ENCODE data around the gene GNAQ. TPM values are rescaled to one million over a fixed set of nuclear protein-coding genes. Genes with fewer than 3 reads are reported as not detected.

Gene GNAQ
- total and polyA plus RNA-seq, 4 donors = 6.8 to 19.6 (median 12.6) TPM

GRCh38 chr9:77991191-77991590, 40.4 kb downstream of the GNAQ start:
- no peak for TF ChIP-seq ZBTB33 (IDR thresholded peaks at IDR 0.05)
- no peak for TF ChIP-seq TAF1 (conservative IDR thresholded peaks at IDR 0.05)
- no peak for TF ChIP-seq YY1 (IDR thresholded peaks at IDR 0.05)
- TF ChIP-seq, protein P1, sequence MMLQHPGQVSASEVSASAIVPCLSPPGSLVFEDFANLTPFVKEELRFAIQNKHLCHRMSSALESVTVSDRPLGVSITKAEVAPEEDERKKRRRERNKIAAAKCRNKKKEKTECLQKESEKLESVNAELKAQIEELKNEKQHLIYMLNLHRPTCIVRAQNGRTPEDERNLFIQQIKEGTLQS (IDR thresholded peaks at IDR 0.05) = no peak
- TF ChIP-seq FOXA1 (IDR thresholded peaks at IDR 0.05) = no peak
- TF ChIP-seq HNF4G (IDR thresholded peaks at IDR 0.05) = no peak
- no peak for TF ChIP-seq SP1 (IDR thresholded peaks at IDR 0.05)
- no peak overlapping the region for H3K9ac ChIP-seq (ENCODE audit: low read depth in 1 of 2, low read length in 2 of 2)
- H3K9me3 ChIP-seq (ENCODE audit: control insufficient read depth in 4 of 4, low read length in 3 of 4) = no peaks in the 10 kb centered on the region
- WGBS = 78% methylated on average over 5 of the region's 5 CpGs
- DNase-seq (ENCODE audit: low spot score) = no peak
- H3K4me3 ChIP-seq (ENCODE audit: low read depth in 1 of 3, low read length in 3 of 3) = no peak overlapping the region
- no peaks in the 10 kb centered on the region for H3K27me3 ChIP-seq (ENCODE audit: control insufficient read depth in 4 of 4, insufficient read depth in 4 of 4, low read length in 3 of 4)
- H3K4me1 ChIP-seq (ENCODE audit: control insufficient read depth in 4 of 4, insufficient read depth in 4 of 4, low read length in 3 of 4) = peaks cover 5 to 32% (median 18%) of the 10 kb centered on the region in 4 donors
- peaks cover 0 to 1% (median 0%) of the 10 kb centered on the region in 4 donors for H3K36me3 ChIP-seq (ENCODE audit: control insufficient read depth in 4 of 4, insufficient read depth in 3 of 4, low read depth in 1 of 4, low read length in 3 of 4)
- H3K27ac ChIP-seq (ENCODE audit: low read depth in 1 of 2, low read length in 2 of 2) = no peak overlapping the region

- Histone ChIP-seq H3K9ac (ENCODE audit: low read depth in 1 of 2, low read length in 2 of 2) (no peak overlapping the region), H3K27me3 (ENCODE audit: control insufficient read depth in 4 of 4, insufficient read depth in 4 of 4, low read length in 3 of 4) (no peaks in the 10 kb centered on the region), H3K9me3 (ENCODE audit: control insufficient read depth in 4 of 4, low read length in 3 of 4) (no peaks in the 10 kb centered on the region), H3K36me3 (ENCODE audit: control insufficient read depth in 4 of 4, insufficient read depth in 3 of 4, low read depth in 1 of 4, low read length in 3 of 4) (no peaks in the 10 kb centered on the region), H3K4me1 (ENCODE audit: control insufficient read depth in 4 of 4, insufficient read depth in 4 of 4, low read length in 3 of 4) (peaks cover 5 to 33% (median 18%) of the 10 kb centered on the region in 4 donors), H3K4me3 (ENCODE audit: low read depth in 1 of 3, low read length in 3 of 3) (no peak overlapping the region), H3K27ac (ENCODE audit: low read depth in 1 of 2, low read length in 2 of 2) (no peak overlapping the region)
- TF ChIP-seq NR2F2 (IDR thresholded peaks at IDR 0.05) (no peak), GABPA (IDR thresholded peaks at IDR 0.05 in 1 of 2, conservative IDR thresholded peaks at IDR 0.05 in 1 of 2) (no peak), REST (IDR thresholded peaks at IDR 0.05) (no peak), MAX (IDR thresholded peaks at IDR 0.05) (no peak), RXRA (IDR thresholded peaks at IDR 0.05) (no peak)
- no peak for DNase-seq (ENCODE audit: low spot score)
Observed at GRCh38 chr9:77989909-77990308, 41.7 kb downstream of the GNAQ start.

DNA sequence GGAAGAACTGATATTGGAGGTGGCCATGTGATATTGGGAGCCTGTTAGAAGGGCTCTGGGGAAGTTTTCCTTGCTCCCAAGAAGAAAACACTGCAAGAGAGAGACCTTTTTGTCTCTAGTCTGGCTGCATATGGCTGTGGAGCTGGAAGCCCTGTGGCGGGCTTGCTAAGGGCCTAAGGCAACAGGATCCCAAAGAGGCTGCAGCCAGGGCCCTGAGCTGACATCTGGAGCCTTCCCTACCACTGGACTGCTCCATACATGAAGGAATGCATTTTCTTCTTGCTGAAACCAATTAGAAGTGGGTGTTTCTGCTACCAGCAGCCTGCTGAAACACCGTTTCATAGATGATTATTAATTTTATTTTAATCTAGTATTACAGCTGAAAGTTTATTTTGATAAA, 42.2 kb downstream of the GNAQ start:
- no peaks in the 10 kb centered on the region for H3K36me3 ChIP-seq (ENCODE audit: control insufficient read depth in 4 of 4, insufficient read depth in 3 of 4, low read depth in 1 of 4, low read length in 3 of 4)
- no peaks in the 10 kb centered on the region for H3K27me3 ChIP-seq (ENCODE audit: control insufficient read depth in 4 of 4, insufficient read depth in 4 of 4, low read length in 3 of 4)
- no peak overlapping the region for H3K4me3 ChIP-seq (ENCODE audit: low read depth in 1 of 3, low read length in 3 of 3)
- no peaks in the 10 kb centered on the region for H3K9me3 ChIP-seq (ENCODE audit: control insufficient read depth in 4 of 4, low read length in 3 of 4)
- H3K9ac ChIP-seq (ENCODE audit: low read depth in 1 of 2, low read length in 2 of 2) = no peak overlapping the region
- H3K27ac ChIP-seq (ENCODE audit: low read depth in 1 of 2, low read length in 2 of 2) = no peak overlapping the region
- 94% methylated on average over 2 of the region's 2 CpGs for WGBS
- H3K4me1 ChIP-seq (ENCODE audit: control insufficient read depth in 4 of 4, insufficient read depth in 4 of 4, low read length in 3 of 4) = peaks cover 5 to 33% (median 18%) of the 10 kb centered on the region in 4 donors
- no peak for DNase-seq (ENCODE audit: low spot score)
- TF ChIP-seq NR2F2 (IDR thresholded peaks at IDR 0.05) (no peak), RAD21 (IDR thresholded peaks at IDR 0.05) (no peak), MAX (IDR thresholded peaks at IDR 0.05) (no peak), HNF4G (IDR thresholded peaks at IDR 0.05) (no peak), CTCF (IDR thresholded peaks at IDR 0.05; ENCODE audit: low read depth, low read length, missing input control) (no peak), ZBTB33 (IDR thresholded peaks at IDR 0.05) (no peak), GABPA (IDR thresholded peaks at IDR 0.05 in 1 of 2, conservative IDR thresholded peaks at IDR 0.05 in 1 of 2) (no peak)
